Measurements from ENCODE around the gene NOTUM.

Gene NOTUM

GRCh38 chr17:81908793-81909192 lies 52.2 kb downstream of the NOTUM start:
- DNase-seq, result no peak

DNA sequence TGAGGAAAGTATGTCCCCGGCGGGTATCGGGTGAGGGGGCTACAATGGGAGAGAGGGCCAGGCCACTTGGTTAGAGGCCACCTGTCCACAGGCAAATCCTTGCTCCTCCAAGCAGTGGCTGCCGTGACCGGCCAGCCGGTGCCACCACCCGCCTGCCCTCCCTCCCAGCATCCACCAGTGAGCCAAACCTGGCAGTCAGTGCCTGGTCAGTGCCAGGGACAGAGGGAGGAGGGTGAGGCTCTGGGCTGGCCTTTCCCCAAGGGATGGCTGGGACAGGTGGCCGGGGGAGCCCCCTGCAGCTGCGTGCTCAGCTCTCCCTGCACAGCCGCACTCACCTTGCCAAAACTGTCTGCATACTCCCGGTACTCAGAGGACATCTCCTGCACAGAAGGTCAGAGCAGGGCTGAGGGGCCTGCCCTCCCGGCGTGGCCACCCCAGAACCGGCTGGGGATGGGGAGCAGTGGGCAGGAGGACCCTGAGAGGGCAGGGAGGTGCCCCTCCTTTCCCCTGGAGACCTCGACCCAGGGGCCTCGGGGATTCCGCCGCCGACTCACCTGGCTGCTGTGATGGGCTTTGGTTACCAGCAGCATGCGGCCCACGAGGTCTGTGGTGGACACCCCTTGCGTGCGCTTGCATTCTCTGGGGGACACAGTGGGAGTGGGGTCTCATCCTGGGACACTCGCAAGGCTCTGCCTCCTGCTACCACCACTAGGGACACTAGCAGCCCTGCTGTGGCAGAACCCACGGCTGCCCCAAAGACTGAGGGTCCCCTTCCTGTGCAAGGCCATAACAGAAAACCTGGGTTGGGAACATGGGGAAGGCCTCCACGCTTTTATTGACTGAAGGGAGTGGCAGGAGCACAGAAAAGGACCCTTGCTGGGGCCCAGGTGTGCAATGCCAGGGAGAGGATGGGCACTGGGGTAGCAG lies 53.5 kb downstream of the NOTUM start:
- peak in 1 of 2 experiments; percentile 20 for DNase-seq

DNA sequence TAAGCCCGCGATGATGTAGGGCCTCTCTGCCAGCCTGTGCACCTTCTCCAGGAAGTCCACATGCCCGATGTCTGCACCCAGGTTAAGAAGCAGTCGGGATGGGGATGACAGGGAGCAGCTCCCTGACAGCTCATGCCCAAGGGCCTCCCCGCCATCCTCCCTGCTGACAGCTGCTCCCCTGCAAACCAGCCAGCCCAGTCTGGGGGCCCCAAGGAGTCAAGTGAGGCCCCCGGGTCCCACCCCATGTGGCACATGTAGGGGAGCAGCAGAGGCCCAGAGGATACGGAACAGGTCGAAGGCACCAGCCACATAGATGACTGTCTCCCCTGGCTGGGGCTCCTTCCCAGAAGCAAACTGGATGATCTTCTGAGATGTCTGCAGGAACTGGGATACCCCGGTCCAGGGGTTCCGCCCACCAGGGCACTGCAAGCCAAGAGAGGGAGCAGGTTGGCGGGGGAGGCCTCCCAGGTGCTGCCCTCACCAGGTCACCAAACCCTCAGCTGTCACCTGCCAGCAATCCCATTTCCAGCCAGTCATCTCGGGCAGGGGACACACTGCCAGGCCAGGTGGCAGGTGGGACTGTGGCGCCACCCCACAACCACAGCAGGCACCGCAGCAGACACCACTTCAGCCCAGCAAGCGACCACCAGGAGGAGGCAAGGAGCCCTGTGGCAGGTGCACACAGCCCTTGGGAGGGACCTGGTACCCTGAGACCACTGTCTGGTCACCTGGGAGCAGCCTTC lies 54.3 kb downstream of the NOTUM start:
- DNase-seq, result no peak

DNA sequence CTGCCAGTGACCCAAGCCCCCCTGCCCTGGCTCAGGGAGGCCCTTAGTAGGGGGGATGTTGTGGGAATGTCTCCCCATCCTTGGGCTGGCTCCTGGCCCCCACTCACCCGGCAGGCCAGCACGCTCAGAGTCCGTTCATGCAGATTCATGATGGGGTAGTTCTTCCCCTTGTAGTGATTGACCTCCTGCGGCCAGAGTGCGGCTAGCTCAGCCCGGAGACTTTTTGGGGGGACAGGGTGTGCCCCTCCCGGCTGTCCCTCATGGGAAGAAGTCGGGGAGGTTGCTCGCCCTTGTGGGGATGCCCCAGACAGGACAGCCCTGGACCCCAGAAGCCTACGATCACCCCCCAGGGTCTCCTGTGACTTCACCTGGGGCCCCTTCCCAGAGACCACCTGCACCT lies 55.0 kb downstream of the NOTUM start:
- no peak for DNase-seq

DNA sequence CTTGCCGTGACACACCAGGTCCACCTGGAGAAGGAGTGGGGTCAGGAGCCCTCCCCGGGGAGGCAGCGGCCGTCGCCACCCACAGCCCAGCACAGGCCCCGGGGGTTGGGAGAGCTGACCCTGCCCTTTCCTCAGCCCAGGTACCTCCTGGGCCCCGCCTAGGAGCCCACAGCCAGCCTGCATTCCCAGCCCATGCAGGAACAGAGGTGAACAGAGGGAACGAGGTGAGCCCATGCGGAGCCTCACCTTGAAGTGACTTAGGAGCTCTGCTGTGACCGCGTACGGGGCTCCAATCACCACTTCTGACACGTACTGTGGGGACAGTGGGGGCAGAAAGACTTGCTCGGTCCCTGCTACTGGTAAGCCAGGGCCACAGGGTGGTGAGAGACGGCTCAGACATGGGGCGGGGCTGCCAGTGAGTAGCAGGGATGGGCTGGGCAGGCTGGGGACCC lies 55.5 kb downstream of the NOTUM start:
- DNase-seq, result no peak

GRCh38 chr17:81904600-81905423 lies 56.2 kb downstream of the NOTUM start:
- DNase-seq, result no peak

GRCh38 chr17:81903896-81904599 lies 56.9 kb downstream of the NOTUM start:
- DNase-seq, result no peak

GRCh38 chr17:81903415-81903831 lies 57.6 kb downstream of the NOTUM start:
- no peak for DNase-seq

- DNase-seq, result no peak
Observed at GRCh38 chr17:81902653-81903414, 58.2 kb downstream of the NOTUM start.
